HCT116 (cell line): ENCODE data around the gene TTC12. TPM values are rescaled to one million over a fixed set of nuclear protein-coding genes. Genes with fewer than 3 reads are reported as not detected.

Source experiments
- ATAC-seq: fragments of 200-7000 bp; cut with Tn5 transposase; 2 replicates; pipeline ENCODE4 v1.9.1; 2020; ENCODE audit warnings: mild to moderate bottlenecking, moderate library complexity
- BruUV-seq: library from RNA; stranded (reverse); fragments of 400-500 nt; replicated peaks from 2 replicates; lab custom pipeline; 2021; lab: Mats Ljungman, UMichigan
- CTCF ChIA-PET: fragments of 300-600 bp; sonication (Branson Sonifier 250); formaldehyde crosslinking; loops from one replicate; lab custom pipeline; 2021; ENCODE audit warnings: antibody characterized with exemption; lab: Charles Lee
- POLR2A ChIA-PET: fragments of 300-600, 350-600 bp; sonication (Branson Sonifier 250); formaldehyde crosslinking; loops from one replicate; lab custom pipeline; 2021; ENCODE audit warnings: antibody characterized with exemption; lab: Charles Lee
- RAD21 ChIA-PET, 2 experiments: fragments of 300-600 bp; sonication (Branson Sonifier 250); formaldehyde crosslinking; loops; one replicate each; lab custom pipeline; 2023; ENCODE audit warnings: low total read pairs in 2 of 2; ENCODE audit not compliant: uncharacterized antibody in 2 of 2, unreplicated experiment in 2 of 2, low non-redundant PET in 1 of 2; lab: Charles Lee
- DNase-seq: peaks from one replicate; pipeline ENCODE4 v3.0.0-alpha.2; 2010; ENCODE audit warnings: low read depth, low spot score
- H2AFZ ChIP-seq: fragments of 200-600 bp; shearing (Covaris generic), sonication (generic); 2 replicates; pipeline ENCODE4 v1.6.1; 2017; ENCODE audit warnings: low read depth, mixed run types, mixed read lengths, antibody characterized with exemption, low read length; ENCODE audit not compliant: poor library complexity, severe bottlenecking
- H3K27ac ChIP-seq: 2 replicates; pipeline ENCODE4 v1.5.1; 2012; ENCODE audit warnings: low read depth, low read length
- H3K27me3 ChIP-seq: fragments of 200-600 bp; sonication (generic); 2 replicates; pipeline ENCODE4 v1.6.1; 2016; ENCODE audit warnings: mixed run types, low read length, mixed read lengths; ENCODE audit not compliant: insufficient read depth
- H3K36me3 ChIP-seq, 2 experiments: fragments of 200-500 bp in 1 of 2; fragments of 200-600 bp in 1 of 2; sonication (Bioruptor generic) in 1 of 2; sonication (generic) in 1 of 2; 2 replicates each; pipeline versions ENCODE4 v1.5.1 to v1.6.1; 2014 to 2016; ENCODE audit warnings: low read length in 2 of 2, inconsistent platforms in 1 of 2, mixed read lengths in 1 of 2, mixed run types in 1 of 2; ENCODE audit not compliant: insufficient read depth in 2 of 2, control insufficient read depth in 1 of 2
- H3K4me1 ChIP-seq, 2 experiments: fragments of 200-600 bp in 1 of 2; sonication (generic) in 1 of 2; 2 replicates each; pipeline versions ENCODE4 v1.5.1 to v1.6.1; 2012 to 2017; ENCODE audit warnings: low read length in 2 of 2, inconsistent platforms in 1 of 2, mild to moderate bottlenecking in 1 of 2, mixed read lengths in 1 of 2, mixed run types in 1 of 2, moderate library complexity in 1 of 2; ENCODE audit not compliant: insufficient read depth in 2 of 2, control insufficient read depth in 1 of 2
- H3K4me2 ChIP-seq: fragments of 200-600 bp; sonication (generic); 2 replicates; pipeline ENCODE4 v1.6.1; 2017; ENCODE audit warnings: mixed run types, low read length, mixed read lengths
- H3K4me3 ChIP-seq, 2 experiments: fragments of 200-600 bp in 1 of 2; sonication (generic) in 1 of 2; replicated peaks in 1 of 2; 2 replicates each; pipeline ENCODE4 v1.5.1; 2011 to 2016; ENCODE audit warnings: low read length in 2 of 2, control low read depth in 1 of 2, low read depth in 1 of 2, mild to moderate bottlenecking in 1 of 2, mixed read lengths in 1 of 2, mixed run types in 1 of 2
- H3K79me2 ChIP-seq: fragments of 200-600 bp; sonication (generic); 2 replicates; pipeline ENCODE4 v1.6.1; 2017; ENCODE audit warnings: mild to moderate bottlenecking, mixed run types, low read length, moderate library complexity, mixed read lengths; ENCODE audit not compliant: insufficient read depth
- H3K9ac ChIP-seq: fragments of 200-600 bp; sonication (generic); 2 replicates; pipeline ENCODE4 v1.6.1; 2016; ENCODE audit warnings: low read length, mixed read lengths
- H3K9me2 ChIP-seq: fragments of 200-600 bp; sonication (generic), shearing (Covaris generic); 2 replicates; pipeline ENCODE4 v1.6.1; 2017; ENCODE audit warnings: mixed run types, mild to moderate bottlenecking, moderate library complexity; ENCODE audit not compliant: insufficient read depth
- H3K9me3 ChIP-seq, 2 experiments: fragments of 200-500 bp in 1 of 2; fragments of 200-600 bp in 1 of 2; sonication (Bioruptor generic) in 1 of 2; sonication (generic) in 1 of 2; 2 replicates each; pipeline ENCODE4 v1.6.1; 2014 to 2017; ENCODE audit warnings: low read length in 2 of 2, mixed read lengths in 2 of 2, inconsistent platforms in 1 of 2, low read depth in 1 of 2, mild to moderate bottlenecking in 1 of 2, mixed run types in 1 of 2, moderate library complexity in 1 of 2; ENCODE audit not compliant: control insufficient read depth in 1 of 2, insufficient read depth in 1 of 2
- H4K20me1 ChIP-seq: fragments of 200-600 bp; sonication (generic), shearing (Covaris generic); 2 replicates; pipeline ENCODE4 v1.6.1; 2017; ENCODE audit warnings: mixed run types, mild to moderate bottlenecking, moderate library complexity; ENCODE audit not compliant: insufficient read depth
- ATF3 ChIP-seq: IDR thresholded peaks from 2 replicates; pipeline ENCODE4 v1.6.1; 2012
- CEBPB ChIP-seq: IDR thresholded peaks from 2 replicates; pipeline ENCODE4 v1.6.1; 2012; ENCODE audit warnings: low read depth
- ELF1 ChIP-seq: IDR thresholded peaks from 2 replicates; pipeline ENCODE4 v1.6.1; 2012; ENCODE audit warnings: low read depth, borderline replicate concordance
- EZH2 ChIP-seq: fragments of 200-600 bp; sonication (generic); IDR thresholded peaks from 2 replicates; pipeline ENCODE4 v1.6.1; 2017; ENCODE audit warnings: antibody characterized with exemption, mixed run types
- EZH2phosphoT487 ChIP-seq: fragments of 200-600 bp; IDR thresholded peaks from 2 replicates; pipeline ENCODE4 v1.6.1; 2018; ENCODE audit warnings: antibody characterized with exemption, borderline replicate concordance
- FOSL1 ChIP-seq: IDR thresholded peaks from 2 replicates; pipeline ENCODE4 v1.6.1; 2012; ENCODE audit warnings: low read depth
- JUND ChIP-seq: IDR thresholded peaks from 2 replicates; pipeline ENCODE4 v1.6.1; 2012
- MAX ChIP-seq: IDR thresholded peaks from 2 replicates; pipeline ENCODE4 v1.6.1; 2012
- POLR2A ChIP-seq: IDR thresholded peaks from 2 replicates; pipeline ENCODE4 v1.7.0; 2011; ENCODE audit warnings: borderline replicate concordance; ENCODE audit not compliant: insufficient read depth, insufficient read length; ENCODE audit errors: extremely low read depth
- POLR2AphosphoS5 ChIP-seq: IDR thresholded peaks from 2 replicates; pipeline ENCODE4 v1.6.1; 2011; ENCODE audit warnings: mild to moderate bottlenecking, low read depth, low read length, moderate library complexity
- RAD21 ChIP-seq: IDR thresholded peaks from 2 replicates; pipeline ENCODE4 v1.6.1; 2012; ENCODE audit warnings: low read depth, mild to moderate bottlenecking
- SIN3A ChIP-seq: IDR thresholded peaks from 2 replicates; pipeline ENCODE4 v1.6.1; 2012; ENCODE audit warnings: low read depth
- SP1 ChIP-seq: IDR thresholded peaks from 2 replicates; pipeline ENCODE4 v1.6.1; 2012; ENCODE audit warnings: low read depth
- SRF ChIP-seq: IDR thresholded peaks from 2 replicates; pipeline ENCODE4 v1.6.1; 2012; ENCODE audit warnings: low read depth
- TCF7L2 ChIP-seq: IDR thresholded peaks from 2 replicates; pipeline ENCODE4 v1.7.0; 2011; ENCODE audit warnings: borderline replicate concordance, inconsistent platforms; ENCODE audit not compliant: insufficient read depth, insufficient read length; ENCODE audit errors: extremely low read depth
- YY1 ChIP-seq: IDR thresholded peaks from 2 replicates; pipeline ENCODE4 v1.6.1; 2011; ENCODE audit warnings: low read length, low read depth, moderate library complexity, mild to moderate bottlenecking; ENCODE audit not compliant: insufficient replicate concordance; ENCODE audit errors: extremely low read depth
- ZBTB33 ChIP-seq: IDR thresholded peaks from 2 replicates; pipeline ENCODE4 v1.6.1; 2011; ENCODE audit warnings: mild to moderate bottlenecking, low read length, moderate library complexity; ENCODE audit not compliant: insufficient replicate concordance; ENCODE audit errors: extremely low read depth
- ZFX ChIP-seq: fragments of 450-650 bp; IDR thresholded peaks from 2 replicates; pipeline ENCODE4 v1.6.1; 2017
- ZNF274 ChIP-seq: fragments of 200-500 bp; sonication (Bioruptor generic); IDR thresholded peaks from 2 replicates; pipeline ENCODE4 v1.6.1; 2014; ENCODE audit warnings: mild to moderate bottlenecking, low read depth, low read length, inconsistent platforms
- intact Hi-C: fragments of 100-400 bp; cut with micrococcal nuclease; formaldehyde crosslinking; loops from 2 replicates; pipeline ENCODE4 v1.10.0; 2022
- total RNA-seq: library from RNA; stranded (reverse); gene quantifications from one replicate; pipeline ENCODE4 v1.2.1, GENCODE V29; 2021; ENCODE audit not compliant: unreplicated experiment

The TTC12 gene
- total RNA-seq, 1 experiment from 2014 or later, result 12.6 TPM

GRCh38 chr11:113293936-113294335 lies 20.4 kb upstream of the TTC12 start:
- Histone ChIP-seq H3K9me3 (no peaks in the 10 kb centered on the region), H3K27me3 (peaks cover 27% of the 10 kb centered on the region), H3K9me2 (no peaks in the 10 kb centered on the region), H3K4me3 (no peak overlapping the region), H3K9ac (no peak overlapping the region), H3K27ac (no peak overlapping the region), H3K36me3 (no peaks in the 10 kb centered on the region), H3K79me2 (no peaks in the 10 kb centered on the region), H4K20me1 (no peaks in the 10 kb centered on the region), H3K4me1 (no peaks in the 10 kb centered on the region), H2AFZ (no peak overlapping the region), H3K4me2 (no peak overlapping the region)
- no TSS peak for BruUV-seq
- DNase-seq (no peak), ATAC-seq (no peak)
- ChIA-PET POLR2A (no interaction called here), CTCF (no interaction called here), RAD21 (no interaction called here)
- TF ChIP-seq RAD21, result no peak
- no peak for TF ChIP-seq MAX
- no peak for TF ChIP-seq YY1
- no peak for TF ChIP-seq SIN3A
- TF ChIP-seq FOSL1, result no peak
- TF ChIP-seq POLR2A, result no peak
- no peak for TF ChIP-seq JUND
- intact Hi-C loops, result no loop called here

- no peak for DNase-seq
- no peak for TF ChIP-seq FOSL1
- no peak for TF ChIP-seq EZH2phosphoT487
- no peak for TF ChIP-seq ZFX
- TF ChIP-seq SP1, result no peak
- no peak for TF ChIP-seq ZNF274
- TF ChIP-seq SIN3A, result no peak
- no peak for TF ChIP-seq EZH2
- TF ChIP-seq SRF, result no peak
- TF ChIP-seq POLR2A, result no peak
- TF ChIP-seq RAD21, result no peak
- TF ChIP-seq POLR2AphosphoS5, result no peak
- TF ChIP-seq CEBPB, result no peak
- TF ChIP-seq ZBTB33, result no peak
- no peak for TF ChIP-seq ATF3
- TF ChIP-seq TCF7L2, result no peak
- no peak for TF ChIP-seq ELF1
- Histone ChIP-seq H3K9ac (no peak overlapping the region), H3K9me3 (no peaks in the 10 kb centered on the region), H3K27me3 (peaks cover 43% of the 10 kb centered on the region), H3K4me1 (no peaks in the 10 kb centered on the region), H3K4me2 (no peak overlapping the region), H3K4me3 (no peak overlapping the region), H2AFZ (no peak overlapping the region), H3K27ac (no peak overlapping the region), H3K79me2 (no peaks in the 10 kb centered on the region), H4K20me1 (no peaks in the 10 kb centered on the region), H3K9me2 (no peaks in the 10 kb centered on the region), H3K36me3 (no peaks in the 10 kb centered on the region)
- ChIA-PET CTCF (interaction anchor here (0.8 kb wide), 1 partner anchor 965 kb away, joined by 3 read pairs; no protein-coding TSS in a partner anchor), RAD21 (no interaction called here), POLR2A (no interaction called here)
- no peak for ATAC-seq
- no TSS peak for BruUV-seq
- intact Hi-C loops, result no loop called here
Measured at GRCh38 chr11:113295993-113296392, 18.4 kb upstream of the TTC12 start.
